Right atrium auricular region (tissue), 2 donors: ENCODE measurements around the gene CDYL. TPM values are rescaled to one million over a fixed set of nuclear protein-coding genes. Genes with fewer than 3 reads are reported as not detected.
A peak's percentile ranks its signal among the peaks of the same experiment; 100 is the strongest.

Experiments used
- DNase-seq: peaks from one replicate; pipeline ENCODE4 v3.0.0-alpha.2; 2019; ENCODE audit warnings: low spot score
- H3K27ac ChIP-seq, 2 donors: fragments of 200-600 bp; sonication (generic); 1 replicate in 1 of 2; 2 replicates in 1 of 2; pipeline ENCODE4 v1.5.1; 2016 to 2019
- H3K27me3 ChIP-seq, 2 donors: fragments of 200-600 bp; sonication (generic); one replicate each; pipeline versions ENCODE4 v1.5.1 to v1.6.0; 2017 to 2019
- H3K36me3 ChIP-seq: fragments of 200-600 bp; sonication (generic); one replicate; pipeline ENCODE4 v1.5.1; 2016
- H3K4me1 ChIP-seq, 2 donors: fragments of 200-600 bp; sonication (generic); one replicate each; pipeline versions ENCODE4 v1.5.1 to v1.6.0; 2017 to 2019
- H3K4me3 ChIP-seq, 2 donors: fragments of 200-600 bp; sonication (generic); 1 replicate in 1 of 2; 2 replicates in 1 of 2; pipeline ENCODE4 v1.5.1; 2017 to 2019; ENCODE audit warnings: mild to moderate bottlenecking in 1 of 2, moderate library complexity in 1 of 2
- H3K9me3 ChIP-seq, 2 donors: fragments of 200-600 bp; sonication (generic); one replicate each; pipeline ENCODE4 v1.5.1; 2019
- CTCF ChIP-seq, 2 donors: fragments of 200-600 bp; sonication (generic); IDR thresholded peaks; one replicate each; pipeline ENCODE4 v1.5.1; 2019; ENCODE audit warnings: antibody characterized with exemption in 2 of 2
- total RNA-seq, 2 donors: library from RNA; depleted of rRNA; stranded (reverse); fragments of >200 nt; gene quantifications; one replicate each; pipeline ENCODE4 v1.1.0, GENCODE V29; 2016

CDYL gene
- total RNA-seq, 2 donors from 2014 or later = 23.7 to 28.9 TPM

- Histone ChIP-seq H3K27ac (no peak overlapping the region), H3K4me3 (no peak overlapping the region), H3K4me1 (no peaks in the 10 kb centered on the region), H3K27me3 (no peaks in the 10 kb centered on the region), H3K9me3 (peaks cover 0 to 38% of the 10 kb centered on the region in 2 donors), H3K36me3 (no peaks in the 10 kb centered on the region)
- TF ChIP-seq CTCF (IDR thresholded peaks at IDR 0.05) = no peak
- no peak for DNase-seq
These were observed 13.9 kb upstream of the CDYL start for GRCh38 chr6:4762294-4762693.

DNA sequence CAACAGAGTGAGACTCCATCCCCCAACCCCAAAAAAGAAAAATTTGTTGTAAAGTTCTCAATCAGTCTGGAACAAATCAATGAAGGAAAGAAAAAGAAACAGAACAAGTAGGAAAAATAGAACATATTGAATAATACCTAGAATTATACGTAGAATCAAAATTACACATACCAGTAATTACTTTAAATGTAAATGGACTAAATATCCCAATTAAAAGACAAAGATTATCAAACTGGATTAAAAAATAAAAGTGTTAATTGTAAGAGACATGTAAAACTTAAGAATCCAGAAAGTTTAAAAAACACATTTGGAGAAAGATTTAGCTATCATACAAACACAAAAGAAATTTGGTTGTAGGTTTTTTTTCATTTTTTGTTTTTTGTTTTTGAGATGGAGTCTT, 12.3 kb upstream of the CDYL start:
- TF ChIP-seq CTCF (IDR thresholded peaks at IDR 0.05) = no peak
- DNase-seq = no peak
- H3K4me3 ChIP-seq = no peak overlapping the region

DNA sequence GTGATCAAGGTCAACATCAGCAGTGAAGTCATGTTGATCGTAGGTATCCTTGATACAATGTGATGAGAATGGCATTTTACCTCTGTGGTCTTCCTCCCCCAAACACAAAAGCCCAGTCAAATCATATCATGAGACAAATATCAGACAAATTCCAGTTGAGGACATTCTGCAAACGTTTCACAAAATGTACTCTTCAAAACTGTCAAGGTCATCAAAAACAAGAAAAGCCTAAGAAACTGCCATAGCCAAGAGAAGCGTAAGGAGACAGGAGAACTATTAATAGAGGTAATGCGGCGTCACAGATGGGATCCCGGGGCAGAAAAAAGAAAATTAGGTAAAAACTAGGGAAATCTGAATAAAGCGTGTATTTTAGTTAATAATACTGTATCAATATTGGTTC, 7.4 kb upstream of the CDYL start:
- Histone ChIP-seq H3K4me3 (no peak overlapping the region), H3K9me3 (peaks cover 0 to 19% of the 10 kb centered on the region in 2 donors), H3K4me1 (no peaks in the 10 kb centered on the region), H3K27ac (no peak overlapping the region), H3K27me3 (no peaks in the 10 kb centered on the region), H3K36me3 (no peaks in the 10 kb centered on the region)
- DNase-seq = no peak
- no peak for TF ChIP-seq CTCF (IDR thresholded peaks at IDR 0.05)

More for the DNA sequence above, 12.3 kb upstream of the CDYL start:
- H3K9me3 ChIP-seq = peaks cover 0 to 38% of the 10 kb centered on the region in 2 donors
- H3K27me3 ChIP-seq = no peaks in the 10 kb centered on the region
- no peak overlapping the region for H3K27ac ChIP-seq
- H3K4me1 ChIP-seq = no peaks in the 10 kb centered on the region
- no peaks in the 10 kb centered on the region for H3K36me3 ChIP-seq

- no peak for TF ChIP-seq CTCF (IDR thresholded peaks at IDR 0.05)
- Histone ChIP-seq H3K9me3 (no peaks in the 10 kb centered on the region), H3K27me3 (no peaks in the 10 kb centered on the region), H3K4me1 (peaks cover 0 to 16% of the 10 kb centered on the region in 2 donors), H3K36me3 (no peaks in the 10 kb centered on the region), H3K4me3 (no peak overlapping the region), H3K27ac (no peak overlapping the region)
- no peak for DNase-seq
These were observed 3.5 kb upstream of the CDYL start for GRCh38 chr6:4772750-4773149.

DNA sequence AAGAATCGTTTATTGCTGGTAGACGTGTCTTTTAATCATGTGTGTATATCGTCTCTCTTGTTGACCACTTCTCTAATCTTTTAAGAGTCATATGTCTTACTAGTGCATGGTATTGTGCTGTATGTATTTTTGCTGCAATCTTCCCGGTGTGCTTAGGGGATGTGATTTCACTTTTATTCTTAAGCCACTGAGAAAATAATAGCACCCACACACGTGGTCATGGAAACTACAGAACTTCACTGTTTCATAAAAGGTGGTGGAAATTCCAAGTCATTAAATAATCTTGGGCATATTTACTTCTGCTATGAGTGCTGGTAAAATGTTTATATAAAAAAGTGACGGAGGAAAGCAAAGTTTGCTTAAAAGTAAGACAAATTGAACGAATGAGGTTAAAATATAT, 3.0 kb upstream of the CDYL start:
- no peak for DNase-seq
- Histone ChIP-seq H3K27me3 (no peaks in the 10 kb centered on the region), H3K36me3 (no peaks in the 10 kb centered on the region), H3K27ac (no peak overlapping the region), H3K4me3 (no peak overlapping the region), H3K9me3 (no peaks in the 10 kb centered on the region), H3K4me1 (peaks cover 0 to 20% of the 10 kb centered on the region in 2 donors)
- no peak for TF ChIP-seq CTCF (IDR thresholded peaks at IDR 0.05)

DNA sequence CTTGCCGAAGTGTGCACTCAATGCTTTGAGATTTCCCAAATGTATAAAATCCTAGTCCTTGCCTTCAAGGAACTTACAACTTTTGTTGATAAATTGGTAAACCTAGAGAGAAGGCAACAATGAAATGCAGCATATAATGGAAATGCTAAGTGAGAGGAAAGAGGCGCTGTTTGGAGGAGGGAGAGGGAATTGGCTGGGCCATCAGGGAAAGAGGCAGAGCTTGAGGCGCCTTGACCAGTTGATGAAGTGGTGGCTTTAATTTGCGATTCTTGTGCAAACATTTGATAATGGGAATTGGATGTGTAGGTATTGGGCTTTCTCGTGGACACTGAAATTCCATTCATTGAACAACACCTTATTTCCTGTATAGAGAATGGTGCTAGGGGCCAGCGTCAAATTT, 1.9 kb upstream of the CDYL start:
- no peaks in the 10 kb centered on the region for H3K36me3 ChIP-seq
- peak overlapping the region in 1 of 2 donors; percentile 75 for H3K4me3 ChIP-seq
- no peak for TF ChIP-seq CTCF (IDR thresholded peaks at IDR 0.05)
- DNase-seq = no peak
- no peaks in the 10 kb centered on the region for H3K9me3 ChIP-seq
- peaks cover 0 to 20% of the 10 kb centered on the region in 2 donors for H3K4me1 ChIP-seq
- peak overlapping the region in 1 of 2 donors; percentile 71 for H3K27ac ChIP-seq
- no peaks in the 10 kb centered on the region for H3K27me3 ChIP-seq
